Tibial nerve (tissue), 4 donors: ENCODE results near the gene TSACC. TPM values are rescaled to one million over a fixed set of nuclear protein-coding genes. Genes with fewer than 3 reads are reported as not detected.

Experiments used
- DNase-seq, 2 donors: peaks; one replicate each; pipeline ENCODE4 v3.0.0-alpha.2; 2019; ENCODE audit warnings: low spot score in 2 of 2
- H3K27ac ChIP-seq, 4 donors: fragments of 200-600 bp; sonication (generic) in 3 of 4; one replicate each; pipeline ENCODE4 v1.5.1; 2017 to 2019; ENCODE audit warnings: mild to moderate bottlenecking in 1 of 4
- H3K27me3 ChIP-seq, 2 donors: fragments of 200-600 bp; sonication (generic) in 1 of 2; one replicate each; pipeline versions ENCODE4 v1.5.1 to v1.6.0; 2017 to 2019
- H3K36me3 ChIP-seq, 3 donors: fragments of 200-600 bp; sonication (generic); one replicate each; pipeline ENCODE4 v1.5.1; 2018 to 2019
- H3K4me1 ChIP-seq, 4 donors: fragments of 200-600 bp; sonication (generic) in 3 of 4; one replicate each; pipeline ENCODE4 v1.5.1; 2017 to 2019
- H3K4me3 ChIP-seq, 4 donors: fragments of 200-600 bp; sonication (generic) in 3 of 4; one replicate each; pipeline ENCODE4 v1.5.1; 2017 to 2019; ENCODE audit warnings: mild to moderate bottlenecking in 1 of 4, moderate library complexity in 1 of 4
- H3K9me3 ChIP-seq, 4 donors: fragments of 200-600 bp; sonication (generic) in 3 of 4; one replicate each; pipeline ENCODE4 v1.5.1; 2017 to 2019
- EP300 ChIP-seq, 2 donors: sonication (generic); formaldehyde crosslinking; IDR thresholded peaks; one replicate each; pipeline ENCODE4 v1.6.1; 2017; ENCODE audit warnings: antibody characterized with exemption in 2 of 2, mild to moderate bottlenecking in 1 of 2
- POLR2A ChIP-seq, 2 donors: fragments of 450-650 bp; IDR thresholded peaks; one replicate each; pipeline ENCODE4 v1.6.1; 2017; ENCODE audit warnings: antibody characterized with exemption in 2 of 2, mild to moderate bottlenecking in 2 of 2, moderate library complexity in 2 of 2
- WGBS, 2 donors: methylation state at CpG; one replicate each; pipeline ENCODE4 v1.1.5; 2018; 5-methylcytosine and 5-hydroxymethylcytosine counted together
- total RNA-seq, 4 donors: library from RNA; depleted of rRNA; stranded (reverse); fragments of >200 nt; gene quantifications; one replicate each; pipeline ENCODE4 v1.1.0, GENCODE V29; 2016
- TF ChIP-seq, protein P1 (sequence below), 5 experiments: fragments of 200-600 bp in 3 of 5; fragments of 450-650 bp in 2 of 5; sonication (generic) in 3 of 5; IDR thresholded peaks; one replicate each; pipeline ENCODE4 v1.5.1; 2016 to 2019; ENCODE audit warnings: antibody characterized with exemption in 5 of 5, mild to moderate bottlenecking in 3 of 5, moderate library complexity in 2 of 5

Gene TSACC
- total RNA-seq, 4 donors from 2014 or later = not detected

DNA sequence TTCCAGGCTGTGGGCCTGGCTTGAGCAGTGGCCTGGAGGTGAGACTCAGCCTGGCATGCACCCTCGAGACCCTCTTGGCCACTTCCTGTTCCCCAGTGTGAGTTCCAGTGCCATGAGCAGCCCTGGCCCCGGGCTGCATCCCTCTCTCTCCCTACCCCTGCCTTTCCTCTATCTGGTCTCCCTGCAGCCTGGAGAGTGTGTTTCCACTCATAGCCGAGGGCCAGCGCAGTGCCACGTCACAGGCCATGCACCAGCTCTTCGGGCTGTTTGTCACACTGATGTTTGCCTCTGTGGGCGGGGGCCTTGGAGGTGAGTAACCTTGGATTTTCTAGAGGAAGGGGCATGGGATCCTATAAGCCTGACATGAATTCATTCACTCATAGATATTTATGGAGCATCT, 44.2 kb downstream of the TSACC start:
- TF ChIP-seq EP300 (IDR thresholded peaks at IDR 0.05) (no peak), POLR2A (IDR thresholded peaks at IDR 0.05) (no peak)
- TF ChIP-seq, protein P1, sequence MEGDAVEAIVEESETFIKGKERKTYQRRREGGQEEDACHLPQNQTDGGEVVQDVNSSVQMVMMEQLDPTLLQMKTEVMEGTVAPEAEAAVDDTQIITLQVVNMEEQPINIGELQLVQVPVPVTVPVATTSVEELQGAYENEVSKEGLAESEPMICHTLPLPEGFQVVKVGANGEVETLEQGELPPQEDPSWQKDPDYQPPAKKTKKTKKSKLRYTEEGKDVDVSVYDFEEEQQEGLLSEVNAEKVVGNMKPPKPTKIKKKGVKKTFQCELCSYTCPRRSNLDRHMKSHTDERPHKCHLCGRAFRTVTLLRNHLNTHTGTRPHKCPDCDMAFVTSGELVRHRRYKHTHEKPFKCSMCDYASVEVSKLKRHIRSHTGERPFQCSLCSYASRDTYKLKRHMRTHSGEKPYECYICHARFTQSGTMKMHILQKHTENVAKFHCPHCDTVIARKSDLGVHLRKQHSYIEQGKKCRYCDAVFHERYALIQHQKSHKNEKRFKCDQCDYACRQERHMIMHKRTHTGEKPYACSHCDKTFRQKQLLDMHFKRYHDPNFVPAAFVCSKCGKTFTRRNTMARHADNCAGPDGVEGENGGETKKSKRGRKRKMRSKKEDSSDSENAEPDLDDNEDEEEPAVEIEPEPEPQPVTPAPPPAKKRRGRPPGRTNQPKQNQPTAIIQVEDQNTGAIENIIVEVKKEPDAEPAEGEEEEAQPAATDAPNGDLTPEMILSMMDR (IDR thresholded peaks at IDR 0.05) = no peak
- no peak for DNase-seq
- H3K4me1 ChIP-seq = peaks cover 0 to 3% (median 0%) of the 10 kb centered on the region in 4 donors
- H3K27me3 ChIP-seq = peaks cover 0 to 2% of the 10 kb centered on the region in 2 donors
- 40 to 71% methylated on average over 6 to 7 of the region's 7 CpGs for WGBS, 2 donors
- H3K36me3 ChIP-seq = no peaks in the 10 kb centered on the region
- no peak overlapping the region for H3K4me3 ChIP-seq
- no peaks in the 10 kb centered on the region for H3K9me3 ChIP-seq
- H3K27ac ChIP-seq = no peak overlapping the region

DNA sequence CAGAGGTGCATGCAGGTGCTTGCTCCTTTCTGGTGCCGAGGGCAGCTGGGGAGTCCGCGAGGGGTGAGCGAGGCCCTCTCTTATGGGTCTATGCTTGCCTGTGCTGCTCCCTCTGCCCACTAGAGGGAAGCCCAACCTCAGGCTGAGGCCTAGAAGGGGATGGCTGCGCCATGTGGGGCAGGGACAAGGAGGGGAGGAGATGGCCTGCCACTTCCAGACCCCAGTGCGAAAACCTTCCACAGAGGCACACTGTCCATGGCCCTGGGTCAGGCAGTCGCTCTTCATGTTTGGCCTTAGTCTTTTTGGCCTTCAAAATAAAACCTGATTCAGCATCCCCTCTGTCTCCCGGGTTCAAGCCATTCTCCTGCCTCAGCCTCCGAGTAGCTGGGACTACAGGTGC, 44.7 kb downstream of the TSACC start:
- TF ChIP-seq, protein P1 (IDR thresholded peaks at IDR 0.05) = peak; percentile 67 to 78 (median 72)
- no peak for TF ChIP-seq POLR2A (IDR thresholded peaks at IDR 0.05)
- H3K4me3 ChIP-seq = no peak overlapping the region
- peaks cover 0 to 7% of the 10 kb centered on the region in 2 donors for H3K27me3 ChIP-seq
- 40 to 49% methylated on average over 9 of the region's 9 CpGs for WGBS, 2 donors
- H3K27ac ChIP-seq = no peak overlapping the region
- H3K4me1 ChIP-seq = peaks cover 0 to 6% (median under 1%) of the 10 kb centered on the region in 4 donors
- no peaks in the 10 kb centered on the region for H3K36me3 ChIP-seq
- H3K9me3 ChIP-seq = no peaks in the 10 kb centered on the region
- DNase-seq = peak in 1 of 2 donors; percentile 47

DNA sequence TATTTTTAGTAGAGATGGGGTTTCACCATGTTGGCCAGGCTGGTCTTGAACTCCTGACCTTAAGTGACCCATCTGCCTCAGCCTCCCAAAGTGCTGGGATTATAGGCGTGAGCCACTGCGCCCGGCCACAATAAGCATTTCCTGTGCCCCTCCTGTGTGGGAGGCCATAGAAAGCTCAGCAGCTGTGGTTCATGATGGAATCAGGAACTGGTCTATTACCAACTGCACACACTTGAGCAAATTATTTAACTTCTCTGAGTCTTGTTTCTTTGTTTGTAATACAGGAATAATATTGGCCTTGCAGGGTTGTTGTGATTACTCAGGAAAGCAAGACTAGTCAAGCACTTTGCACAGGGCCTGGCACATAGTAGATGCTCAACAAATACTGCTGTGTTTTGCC, 45.7 kb downstream of the TSACC start:
- Histone ChIP-seq H3K4me3 (no peak overlapping the region), H3K4me1 (peaks cover 0 to 14% (median 2%) of the 10 kb centered on the region in 4 donors), H3K36me3 (no peaks in the 10 kb centered on the region), H3K27ac (no peak overlapping the region), H3K27me3 (peaks cover 0 to 15% of the 10 kb centered on the region in 2 donors), H3K9me3 (no peaks in the 10 kb centered on the region)
- TF ChIP-seq POLR2A (IDR thresholded peaks at IDR 0.05) (no peak), EP300 (IDR thresholded peaks at IDR 0.05) (no peak)
- TF ChIP-seq, protein P1 (IDR thresholded peaks at IDR 0.05) = no peak
- no peak for DNase-seq
- WGBS, 2 donors = 48 to 67% methylated on average over 3 of the region's 3 CpGs

DNA sequence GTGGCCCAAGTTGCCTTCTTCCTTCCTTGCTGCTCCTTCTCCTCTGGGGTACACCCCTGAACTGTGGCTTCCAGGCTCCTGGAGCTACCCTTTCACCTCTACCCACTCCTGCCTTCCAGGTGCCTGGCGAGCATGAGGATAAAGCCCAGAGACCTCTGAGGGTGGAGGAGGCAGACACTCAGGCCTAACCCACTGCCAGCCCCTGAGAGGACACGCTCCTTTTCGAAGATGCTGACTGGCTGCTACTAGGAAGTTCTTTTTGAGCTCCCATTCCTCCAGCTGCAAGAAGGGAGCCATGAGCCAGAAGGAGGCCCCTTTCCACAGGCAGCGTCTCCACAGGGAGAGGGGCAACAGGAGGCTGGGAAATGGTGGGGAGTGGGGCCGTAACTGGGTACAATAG, 46.3 kb downstream of the TSACC start:
- 90 to 96% methylated on average over 5 of the region's 5 CpGs for WGBS, 2 donors
- no peak for DNase-seq
- no peak overlapping the region for H3K4me3 ChIP-seq
- H3K36me3 ChIP-seq = no peaks in the 10 kb centered on the region
- H3K27ac ChIP-seq = no peak overlapping the region
- H3K9me3 ChIP-seq = no peaks in the 10 kb centered on the region
- peaks cover 0 to 18% (median 2%) of the 10 kb centered on the region in 4 donors for H3K4me1 ChIP-seq
- TF ChIP-seq, protein P1 (IDR thresholded peaks at IDR 0.05) = no peak
- no peak for TF ChIP-seq POLR2A (IDR thresholded peaks at IDR 0.05)
- H3K27me3 ChIP-seq = peaks cover 0 to 19% of the 10 kb centered on the region in 2 donors

DNA sequence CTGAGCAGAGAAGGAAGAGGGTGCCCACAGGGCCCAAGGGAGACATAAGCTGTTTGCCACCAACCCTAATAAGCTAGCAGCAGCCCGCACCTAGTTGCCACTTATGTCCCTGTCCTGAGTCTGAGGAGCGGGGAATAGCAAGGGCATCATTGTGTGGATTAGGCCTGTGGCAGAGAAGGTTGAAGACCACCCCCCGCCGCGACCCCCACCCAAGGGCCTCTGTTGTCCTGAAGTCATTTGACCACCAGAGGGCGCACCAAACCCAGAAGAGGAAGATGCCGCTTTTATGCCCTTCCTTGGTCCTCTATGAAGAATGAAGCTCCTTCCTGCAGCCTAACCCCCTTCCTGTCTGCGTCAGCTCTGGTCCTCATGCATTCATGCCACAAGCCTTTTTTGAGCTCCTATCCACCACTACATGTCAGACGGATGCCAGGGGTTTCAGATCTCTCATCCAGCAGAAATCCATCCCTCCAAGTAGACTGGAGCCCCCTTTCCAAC, 47.3 kb downstream of the TSACC start:
- Histone ChIP-seq H3K36me3 (no peaks in the 10 kb centered on the region), H3K27ac (no peak overlapping the region), H3K27me3 (peaks cover 0 to 24% of the 10 kb centered on the region in 2 donors), H3K9me3 (no peaks in the 10 kb centered on the region), H3K4me3 (no peak overlapping the region), H3K4me1 (peaks cover 0 to 18% (median 2%) of the 10 kb centered on the region in 4 donors)
- peak; percentile 17 to 69 for DNase-seq
- 10 to 22% methylated on average over 9 of the region's 9 CpGs for WGBS, 2 donors
- no peak for TF ChIP-seq POLR2A (IDR thresholded peaks at IDR 0.05)
- TF ChIP-seq, protein P1 (IDR thresholded peaks at IDR 0.05) = peak; percentile 74 to 97 (median 94)
